Measurements from ENCODE around the gene DVL2.

Gene DVL2

GRCh38 chr17:7249830-7250229 is 15.5 kb upstream of the DVL2 start:
- Histone ChIP-seq H3K79me2 (ENCODE audit: control insufficient read depth, low read length) (peaks cover 76% of the 10 kb centered on the region), H4K20me1 (ENCODE audit: control insufficient read depth, insufficient read depth, low read depth, low read length) (peaks cover 13% of the 10 kb centered on the region; the same call in 1 of the 2 replicates), H3K27ac (ENCODE audit: low read depth, low read length) (no peak overlapping the region), H3K4me1 (ENCODE audit: control insufficient read depth, low read length) (peaks cover 25% of the 10 kb centered on the region), H3K9me3 (ENCODE audit: control insufficient read depth, insufficient read depth, low read length) (no peaks in the 10 kb centered on the region), H3K36me3 (ENCODE audit: control insufficient read depth, low read length) (peaks cover 60% of the 10 kb centered on the region), H3K4me3 (ENCODE audit: low read length) (peak overlapping the region; percentile 88), H3K9me2 (replicated peaks; ENCODE audit: control insufficient read depth, low read length) (no peaks in the 10 kb centered on the region), H3K4me2 (ENCODE audit: low read length) (peak overlapping the region; percentile 97), H3F3A (ENCODE audit: control insufficient read depth, insufficient read depth) (peaks cover 13% of the 10 kb centered on the region), H3K27me3 (ENCODE audit: control insufficient read depth, low read length) (no peaks in the 10 kb centered on the region)
- no peak for TF ChIP-seq CTCF (IDR thresholded peaks at IDR 0.05; ENCODE audit: low read depth, low read length, poor library complexity, severe bottlenecking)
- no peak for TF ChIP-seq EZH2phosphoT487 (IDR thresholded peaks at IDR 0.05; ENCODE audit: borderline replicate concordance, low read length)

DNA sequence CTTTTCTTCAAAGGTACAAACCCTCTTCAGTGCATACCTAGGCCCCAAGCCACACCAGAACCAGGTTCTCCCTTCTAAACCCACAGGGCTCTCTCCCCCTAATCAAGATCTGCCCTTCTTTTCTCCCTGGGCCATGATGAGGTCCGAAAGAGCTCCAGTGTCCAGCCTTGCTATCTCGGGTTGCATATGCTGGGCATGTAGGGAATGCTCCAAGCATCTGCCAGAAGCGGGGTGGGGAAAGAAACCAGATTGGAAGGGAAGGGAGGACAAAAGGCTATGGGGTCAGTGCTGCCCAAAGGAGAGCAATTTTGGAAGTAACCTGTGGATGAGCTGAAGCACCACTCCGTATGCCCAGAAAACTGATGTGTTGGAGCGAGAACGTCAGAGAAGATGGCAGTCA is 14.9 kb upstream of the DVL2 start:
- Histone ChIP-seq H3K27ac (ENCODE audit: low read depth, low read length) (no peak overlapping the region), H3K9me2 (replicated peaks; ENCODE audit: control insufficient read depth, low read length) (no peaks in the 10 kb centered on the region), H3K4me2 (ENCODE audit: low read length) (peak overlapping the region; percentile 97), H3K79me2 (ENCODE audit: control insufficient read depth, low read length) (peaks cover 75% of the 10 kb centered on the region), H3K36me3 (ENCODE audit: control insufficient read depth, low read length) (peaks cover 60% of the 10 kb centered on the region), H3K27me3 (ENCODE audit: control insufficient read depth, low read length) (no peaks in the 10 kb centered on the region), H3F3A (ENCODE audit: control insufficient read depth, insufficient read depth) (peaks cover 18% of the 10 kb centered on the region), H4K20me1 (ENCODE audit: control insufficient read depth, insufficient read depth, low read depth, low read length) (peaks cover 13% of the 10 kb centered on the region; the same call in 1 of the 2 replicates), H3K9me3 (ENCODE audit: control insufficient read depth, insufficient read depth, low read length) (no peaks in the 10 kb centered on the region), H3K4me1 (ENCODE audit: control insufficient read depth, low read length) (peaks cover 25% of the 10 kb centered on the region), H3K4me3 (ENCODE audit: low read length) (peak overlapping the region; percentile 88)
- TF ChIP-seq EZH2phosphoT487 (IDR thresholded peaks at IDR 0.05; ENCODE audit: borderline replicate concordance, low read length) (no peak), CTCF (IDR thresholded peaks at IDR 0.05; ENCODE audit: low read depth, low read length, poor library complexity, severe bottlenecking) (no peak)

DNA sequence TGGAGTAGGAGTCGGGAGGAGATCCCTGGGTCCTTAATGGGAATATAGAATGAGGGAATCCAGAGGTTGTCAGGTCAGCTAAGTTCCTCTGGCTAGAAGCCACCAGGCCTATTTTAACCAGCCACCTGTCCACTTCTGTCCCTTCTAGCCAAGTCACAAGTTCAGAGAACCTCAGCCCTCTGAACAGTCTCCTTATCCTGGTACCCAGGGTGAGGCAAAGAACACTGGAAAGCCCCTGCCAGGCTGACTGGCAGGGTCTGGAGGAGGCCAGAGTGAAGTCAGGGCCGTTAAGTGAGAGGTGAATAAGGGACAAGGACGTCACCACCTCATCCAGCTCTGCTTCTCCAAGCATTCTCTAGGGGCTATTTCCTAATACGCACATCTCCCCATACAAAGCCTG is 14.5 kb upstream of the DVL2 start:
- Histone ChIP-seq H3K27ac (ENCODE audit: low read depth, low read length) (no peak overlapping the region), H3K9me3 (ENCODE audit: control insufficient read depth, insufficient read depth, low read length) (no peaks in the 10 kb centered on the region), H3K4me3 (ENCODE audit: low read length) (0 out of 2 replicates have a peak overlapping the region, but pooled peaks have one; percentile 88), H3K79me2 (ENCODE audit: control insufficient read depth, low read length) (peaks cover 71% of the 10 kb centered on the region), H3F3A (ENCODE audit: control insufficient read depth, insufficient read depth) (peaks cover 21% of the 10 kb centered on the region), H4K20me1 (ENCODE audit: control insufficient read depth, insufficient read depth, low read depth, low read length) (peaks cover 13% of the 10 kb centered on the region; the same call in 1 of the 2 replicates), H3K36me3 (ENCODE audit: control insufficient read depth, low read length) (peaks cover 61% of the 10 kb centered on the region), H3K4me1 (ENCODE audit: control insufficient read depth, low read length) (peaks cover 25% of the 10 kb centered on the region), H3K27me3 (ENCODE audit: control insufficient read depth, low read length) (no peaks in the 10 kb centered on the region), H3K4me2 (ENCODE audit: low read length) (peak overlapping the region; percentile 97), H3K9me2 (replicated peaks; ENCODE audit: control insufficient read depth, low read length) (no peaks in the 10 kb centered on the region)
- TF ChIP-seq EZH2phosphoT487 (IDR thresholded peaks at IDR 0.05; ENCODE audit: borderline replicate concordance, low read length) (no peak), CTCF (IDR thresholded peaks at IDR 0.05; ENCODE audit: low read depth, low read length, poor library complexity, severe bottlenecking) (no peak)
